NCI-H2196 (cell line): ENCODE results near the gene DCDC2.
A peak's percentile ranks its signal among the peaks of the same experiment; 100 is the strongest.
"Not testable (repeated sequence)": the region's sequence is repeated elsewhere in the genome, so short reads cannot be mapped to it uniquely, and the experiment has no call there.

Source experiments
- DNase-seq: peaks from one replicate; lab custom pipeline; 2025; ENCODE audit not compliant: unreplicated experiment; lab: John Stamatoyannopoulos, UW

Gene DCDC2

GRCh38 chr6:24357336-24358218, at the start of gene DCDC2:
Gene DCDC2 (minus strand): TSS chr6:24358059. CDS start chr6:24357750, 309 bp downstream.
- no peak for DNase-seq

- DNase-seq: no peak
Observed at GRCh38 chr6:24405262-24405661, 47.4 kb upstream of the DCDC2 start.

GRCh38 chr6:24403501-24403824, 45.6 kb upstream of the DCDC2 start:
- no peak for DNase-seq

GRCh38 chr6:24402697-24403500, 45.0 kb upstream of the DCDC2 start, which contains the start of gene MRS2:
Gene MRS2 (plus strand): TSS chr6:24402936. CDS start chr6:24403047, 111 bp downstream.
- DNase-seq: peak; percentile 91

GRCh38 chr6:24401458-24401857, 43.6 kb upstream of the DCDC2 start:
- DNase-seq: no peak

- DNase-seq: not testable (repeated sequence)
Observed at GRCh38 chr6:24400045-24401039, 42.5 kb upstream of the DCDC2 start.

- no peak for DNase-seq
Observed at GRCh38 chr6:24397631-24398030, 39.8 kb upstream of the DCDC2 start.

- no peak for DNase-seq
Observed at GRCh38 chr6:24396824-24397223, 39.0 kb upstream of the DCDC2 start.

GRCh38 chr6:24394780-24395437, 37.0 kb upstream of the DCDC2 start:
- no peak for DNase-seq

GRCh38 chr6:24394061-24394779, 36.4 kb upstream of the DCDC2 start:
- no peak for DNase-seq

GRCh38 chr6:24391756-24392405, 34.0 kb upstream of the DCDC2 start:
- no peak for DNase-seq

- no peak for DNase-seq
Observed at GRCh38 chr6:24391208-24391607, 33.3 kb upstream of the DCDC2 start.

- DNase-seq: no peak
Observed at GRCh38 chr6:24387818-24388217, 30.0 kb upstream of the DCDC2 start.

- DNase-seq: no peak
Observed at GRCh38 chr6:24385536-24386269, 27.8 kb upstream of the DCDC2 start.

- not testable (repeated sequence) for DNase-seq
Observed at GRCh38 chr6:24384369-24385130, 26.7 kb upstream of the DCDC2 start.

GRCh38 chr6:24382891-24383494, 25.1 kb upstream of the DCDC2 start:
- not testable (repeated sequence) for DNase-seq

GRCh38 chr6:24382220-24382540, 24.3 kb upstream of the DCDC2 start:
- DNase-seq: no peak
